HuH-7 (cell line): ENCODE results near the gene CSNK1G2.
A peak's percentile ranks its signal among the peaks of the same experiment; 100 is the strongest.
"Not testable (repeated sequence)": the region's sequence is repeated elsewhere in the genome, so short reads cannot be mapped to it uniquely, and the experiment has no call there.

Source experiments
- DNase-seq: peaks from one replicate; pipeline ENCODE4 v3.0.0; 2011; ENCODE audit warnings: low spot score

The CSNK1G2 gene

DNA sequence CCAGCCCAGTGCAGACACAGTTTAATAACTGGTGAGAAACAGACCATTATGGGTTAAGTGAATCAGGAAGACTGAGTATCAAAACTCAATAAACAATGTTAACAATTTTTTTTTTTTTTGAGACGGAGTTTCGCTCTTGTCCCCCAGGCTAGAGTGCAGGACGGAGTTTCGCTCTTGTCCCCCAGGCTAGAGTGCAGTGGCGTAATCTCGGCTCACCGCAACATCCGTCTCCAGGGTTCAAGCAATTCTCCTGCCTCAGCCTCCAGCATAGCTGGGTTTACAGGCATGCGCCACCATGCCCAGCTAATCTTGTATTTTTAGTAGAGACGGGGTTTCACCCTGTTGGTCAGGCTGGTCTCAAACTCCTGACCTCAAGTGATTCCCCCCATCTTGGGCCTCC lies 47.5 kb downstream of the CSNK1G2 start:
- DNase-seq, result not testable (repeated sequence)

DNA sequence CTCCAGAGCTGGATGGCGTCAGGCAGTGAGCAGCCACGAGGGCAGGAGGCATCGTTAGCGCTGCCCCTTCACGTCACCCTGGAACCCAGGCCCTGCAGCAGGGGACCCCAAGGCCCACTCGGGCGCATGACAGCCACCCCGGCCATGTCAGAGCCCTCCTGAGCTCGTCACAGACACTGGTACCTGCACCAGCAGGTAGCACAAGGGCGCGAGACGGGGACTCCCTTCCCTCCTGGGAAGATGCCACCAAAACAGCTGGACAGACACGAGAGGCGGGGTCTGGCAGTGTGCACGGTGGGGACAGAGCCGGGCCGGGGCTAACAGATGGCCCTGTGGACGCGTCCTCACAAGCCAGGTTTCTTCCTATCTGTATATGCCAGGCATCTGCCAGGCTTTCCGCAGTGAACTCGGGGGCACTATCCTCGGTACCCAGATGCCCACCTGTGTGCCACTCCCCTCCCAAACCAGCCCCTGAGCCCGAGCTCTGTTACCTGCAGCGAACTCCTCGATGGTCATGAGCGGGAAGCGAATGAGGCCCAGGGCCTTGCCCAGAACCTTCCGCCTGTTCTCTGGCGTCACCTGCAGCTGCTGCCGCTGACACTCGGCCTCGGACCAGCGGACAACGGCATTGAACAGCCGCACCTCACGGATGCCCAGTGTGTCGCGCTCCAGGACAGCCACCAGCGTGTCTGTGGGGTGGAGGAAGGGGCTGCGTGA lies 48.7 kb downstream of the CSNK1G2 start:
- no peak for DNase-seq

GRCh38 chr19:1990230-1991017 lies 49.5 kb downstream of the CSNK1G2 start:
- no peak for DNase-seq

- DNase-seq, result no peak
Measured at GRCh38 chr19:1991018-1991913, 50.3 kb downstream of the CSNK1G2 start.

DNA sequence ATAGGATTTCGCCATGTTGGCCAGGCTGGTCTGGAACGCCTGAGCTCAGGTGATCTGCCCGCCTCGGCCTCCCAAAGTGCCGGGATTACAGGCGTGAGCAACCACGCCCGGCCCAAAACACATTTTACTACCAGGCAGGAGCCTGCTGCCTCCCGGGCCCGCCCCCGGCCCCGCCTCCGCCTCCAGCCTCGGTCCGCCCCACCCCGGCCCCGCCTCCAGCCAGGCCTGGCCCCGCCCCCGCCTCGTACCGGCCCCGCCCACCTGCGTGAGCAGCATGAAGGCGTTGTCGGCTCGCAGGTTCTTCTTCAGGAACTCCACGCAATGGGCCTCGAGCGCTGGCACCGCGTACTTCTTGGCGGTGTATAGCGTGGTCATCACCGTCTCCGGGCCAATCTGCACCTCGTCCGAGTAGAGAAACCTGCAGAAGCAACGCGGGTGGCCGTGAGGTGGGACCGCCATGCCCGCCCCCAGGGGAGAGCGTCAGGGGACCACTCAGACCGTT lies 51.8 kb downstream of the CSNK1G2 start:
- no peak for DNase-seq

DNA sequence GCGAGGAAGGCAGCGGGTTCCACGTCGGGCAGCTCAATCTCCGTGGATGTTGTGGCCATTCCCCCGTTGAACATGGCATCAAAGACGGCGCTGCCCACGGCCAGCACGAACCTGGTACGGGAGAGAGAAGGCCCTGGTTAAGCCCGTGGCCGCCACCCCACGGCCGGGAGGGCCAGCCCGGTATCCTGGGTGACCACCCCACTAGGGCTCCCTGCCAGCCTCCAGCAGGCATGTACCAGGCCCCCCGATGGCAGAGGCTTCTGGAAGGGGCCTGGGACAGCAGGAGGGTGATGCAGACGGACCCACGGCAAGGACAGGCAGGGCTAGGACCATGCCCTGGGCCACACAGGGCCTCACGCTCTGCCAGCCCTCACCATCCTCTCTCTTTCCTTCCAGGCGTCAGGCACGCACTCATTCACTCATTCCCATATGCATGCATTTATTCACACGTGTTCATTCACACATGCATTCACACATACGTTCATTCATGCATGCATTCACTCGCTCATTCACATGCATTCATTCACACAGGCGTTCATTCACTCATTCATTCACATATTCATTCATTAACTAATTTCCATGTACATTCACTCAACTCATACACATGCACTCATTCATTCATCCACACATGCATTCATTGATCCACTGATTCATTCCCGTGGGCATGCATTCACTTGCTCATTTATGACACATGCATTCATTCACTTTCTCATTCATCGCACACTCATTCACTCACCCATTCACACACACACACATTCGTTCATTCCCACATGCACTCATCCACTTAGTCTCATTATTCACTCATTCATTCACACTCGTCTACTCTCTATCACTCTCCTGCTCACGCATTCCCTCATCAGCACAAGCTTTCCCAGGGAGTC lies 56.6 kb downstream of the CSNK1G2 start:
- DNase-seq, result no peak

GRCh38 chr19:1998712-1999708 lies 58.0 kb downstream of the CSNK1G2 start:
- DNase-seq, result no peak

DNA sequence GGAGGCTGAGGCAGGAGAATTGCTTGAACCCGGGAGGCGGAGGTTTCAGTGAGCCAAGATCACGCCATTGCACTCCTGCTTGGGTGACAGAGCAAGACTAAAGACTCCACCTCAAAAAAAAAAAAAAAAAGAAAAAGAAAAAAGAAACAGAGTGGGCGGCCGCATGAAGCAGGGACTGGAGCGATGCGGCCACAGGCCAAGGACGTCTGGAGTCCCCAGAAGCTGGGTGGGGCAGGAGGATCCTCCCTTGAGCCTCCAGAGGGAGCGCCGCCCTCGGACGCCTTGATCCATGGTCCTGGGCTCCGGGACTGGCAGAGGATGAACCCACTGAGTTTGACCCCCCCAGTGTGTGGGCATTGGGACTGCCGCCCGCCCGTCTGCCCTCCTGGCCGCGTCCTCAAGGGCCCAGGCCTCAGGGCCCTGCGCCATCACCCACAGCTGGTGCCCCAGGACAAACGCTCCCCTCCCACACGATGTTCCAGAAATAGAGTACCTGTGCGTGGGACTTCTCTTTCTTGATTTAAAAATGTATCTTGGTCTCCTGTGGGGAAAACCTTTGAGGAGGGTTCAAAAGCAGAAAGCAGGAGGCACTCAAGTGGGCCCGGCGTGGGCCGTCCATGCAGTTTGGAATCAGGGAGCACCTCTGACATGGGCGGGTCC lies 59.0 kb downstream of the CSNK1G2 start:
- DNase-seq, result no peak

GRCh38 chr19:2003874-2004273 lies 62.9 kb downstream of the CSNK1G2 start:
- no peak for DNase-seq

GRCh38 chr19:2010135-2010668 lies 69.2 kb downstream of the CSNK1G2 start:
- DNase-seq, result no peak

- no peak for DNase-seq
Measured at GRCh38 chr19:2011169-2011568, 70.2 kb downstream of the CSNK1G2 start.

GRCh38 chr19:2012941-2013682 lies 72.1 kb downstream of the CSNK1G2 start:
- DNase-seq, result no peak

DNA sequence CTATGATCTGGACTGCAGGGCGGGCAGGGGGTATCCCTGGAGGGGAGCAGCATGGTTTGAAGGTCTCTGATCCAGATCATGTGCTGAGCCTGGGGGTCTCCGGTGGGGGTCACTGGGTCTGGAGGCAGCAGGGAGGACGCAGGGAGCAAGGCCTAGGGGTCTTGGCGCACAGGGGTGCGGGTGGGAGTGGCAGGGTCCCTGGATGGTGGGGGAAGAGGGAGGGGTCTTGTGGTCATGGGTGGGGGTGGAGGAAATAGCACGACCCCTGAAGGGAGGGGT lies 72.7 kb downstream of the CSNK1G2 start:
- DNase-seq, result no peak

DNA sequence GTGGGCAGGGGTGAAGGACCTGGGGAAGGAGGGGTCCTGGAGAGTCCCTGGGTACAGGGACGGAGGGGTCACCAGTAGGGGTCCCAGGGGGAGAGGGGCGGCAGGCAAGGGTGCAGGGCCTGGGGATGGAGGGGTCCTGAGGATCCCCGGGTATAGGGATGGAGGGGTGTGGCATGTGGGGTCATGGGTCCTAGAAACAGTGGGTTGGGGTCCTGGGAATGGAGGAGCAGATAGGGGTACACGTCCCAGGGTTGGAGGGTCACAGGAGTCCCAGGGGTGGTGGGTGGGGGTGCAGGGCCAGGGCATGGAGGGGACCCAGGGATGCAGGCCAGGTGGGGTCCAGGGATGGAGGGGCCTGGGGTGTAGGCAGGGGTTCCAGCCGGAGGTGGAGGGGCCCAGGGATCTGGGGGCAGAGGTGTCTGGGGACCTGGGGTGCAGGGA lies 73.2 kb downstream of the CSNK1G2 start:
- no peak for DNase-seq

DNA sequence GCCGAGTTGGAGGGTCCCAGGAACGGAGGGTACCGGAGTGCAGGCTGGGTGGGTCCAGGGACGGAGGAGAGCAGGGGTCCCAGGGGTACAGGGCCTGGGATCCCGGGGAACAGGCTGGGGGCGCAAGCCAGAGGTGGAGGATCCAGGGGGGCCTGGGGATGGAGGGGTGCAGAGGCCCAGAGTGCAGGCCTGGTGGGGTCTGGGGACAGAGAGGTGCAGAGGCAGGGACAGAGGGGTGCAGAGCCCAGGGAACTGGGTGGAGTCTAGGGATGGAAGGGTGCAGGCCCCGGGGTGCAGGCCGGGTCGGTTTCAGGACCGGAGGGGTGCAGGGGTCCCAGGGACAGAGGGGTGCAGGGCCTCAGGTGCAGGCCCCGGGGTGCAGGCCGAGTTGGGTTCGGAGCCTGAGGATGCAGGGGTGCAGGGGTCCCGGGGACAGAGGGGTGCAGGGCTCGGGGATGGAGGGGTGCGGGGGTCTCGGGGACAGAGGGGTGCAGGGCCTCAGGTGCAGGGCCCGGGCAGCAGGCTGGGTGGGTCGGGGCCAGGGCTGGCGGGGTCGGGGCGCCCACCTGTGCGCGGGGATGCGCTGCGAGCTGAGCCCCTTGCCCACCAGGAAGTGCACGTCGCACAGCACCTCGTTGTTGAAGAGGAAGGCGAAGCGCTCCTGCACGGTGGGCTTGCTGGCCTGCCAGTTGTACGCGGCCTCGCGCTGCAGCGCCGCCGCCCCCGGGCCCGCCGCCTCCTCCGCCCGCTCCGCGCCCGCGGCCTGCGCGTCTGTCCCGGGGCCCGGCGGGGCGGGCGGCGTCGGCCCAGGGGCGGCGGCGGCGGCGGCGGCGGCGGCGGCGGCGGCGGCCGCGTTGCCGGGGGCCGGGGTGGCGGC lies 74.0 kb downstream of the CSNK1G2 start:
- no peak for DNase-seq

DNA sequence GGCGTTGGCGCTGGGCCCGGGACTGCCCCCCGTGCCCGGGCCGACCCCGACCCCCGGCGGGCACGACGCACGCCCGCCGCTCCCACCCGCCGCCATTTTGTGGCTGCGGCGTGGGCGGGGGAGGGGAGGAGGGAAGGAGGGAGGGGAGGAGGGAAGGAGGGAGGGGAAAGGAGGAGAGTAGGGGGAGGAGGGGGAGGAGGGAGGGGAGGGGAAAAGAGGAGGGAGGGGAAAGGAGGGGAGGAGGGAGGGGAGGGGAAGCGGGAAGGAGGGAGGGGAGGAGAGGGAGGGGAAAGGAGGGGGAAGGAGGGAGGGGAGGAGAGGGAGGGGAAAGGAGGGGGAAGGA lies 74.6 kb downstream of the CSNK1G2 start, which contains the start of gene BTBD2:
TSS of gene BTBD2 (minus strand) at position 107 of the 343 bp plus-strand sequence. CDS start at position 96, 11 bp downstream.
- DNase-seq, result no peak

- DNase-seq, result peak; percentile 73
Measured at GRCh38 chr19:2016041-2016807, 75.3 kb downstream of the CSNK1G2 start.
